AG04450 (cell line): ENCODE data around the gene SLFN12L. TPM values are rescaled to one million over a fixed set of nuclear protein-coding genes. Genes with fewer than 3 reads are reported as not detected.

Source experiments
- CTCF ChIA-PET: fragments of 300-600, 350-600 bp; formaldehyde crosslinking; extraction: SDS; loops from one replicate; lab custom pipeline; 2022; ENCODE audit warnings: antibody characterized with exemption, inconsistent platforms; lab: Charles Lee
- POLR2A ChIA-PET: fragments of 350-600 bp; formaldehyde crosslinking; extraction: SDS; loops from one replicate; lab custom pipeline; 2021; ENCODE audit warnings: antibody characterized with exemption, inconsistent platforms; lab: Yijun Ruan, JAX
- DNase-seq: peaks from one replicate; pipeline ENCODE4 v3.0.0-alpha.2; 2011; ENCODE audit warnings: low read depth, low spot score
- H3K27ac ChIP-seq: one replicate; pipeline ENCODE4 v1.5.1; 2012; ENCODE audit warnings: low read depth, low read length, control low read depth
- H3K27me3 ChIP-seq: one replicate; pipeline ENCODE4 v1.6.0; 2012; ENCODE audit warnings: low read length; ENCODE audit not compliant: control insufficient read depth, insufficient read depth
- H3K4me3 ChIP-seq: 2 replicates; pipeline ENCODE4 v1.5.1; 2011; ENCODE audit warnings: mild to moderate bottlenecking, low read depth, low read length, control low read depth
- H3K9me3 ChIP-seq: 2 replicates; pipeline ENCODE4 v1.5.1; 2012; ENCODE audit warnings: low read length; ENCODE audit not compliant: control insufficient read depth, insufficient read depth
- polyA plus RNA-seq: library from polyadenylated mRNA; depleted of rRNA; stranded (reverse); fragments of >200 nt; gene quantifications from 2 replicates; pipeline ENCODE4 v1.2.3, GENCODE V29; 2011
- TF ChIP-seq, protein P1 (sequence below): IDR thresholded peaks from 2 replicates; pipeline ENCODE4 v1.5.1; 2011; ENCODE audit warnings: low read depth, low read length, control low read depth, inconsistent platforms

Gene SLFN12L
- polyA plus RNA-seq, 1 experiment, result 0.09 TPM

DNA sequence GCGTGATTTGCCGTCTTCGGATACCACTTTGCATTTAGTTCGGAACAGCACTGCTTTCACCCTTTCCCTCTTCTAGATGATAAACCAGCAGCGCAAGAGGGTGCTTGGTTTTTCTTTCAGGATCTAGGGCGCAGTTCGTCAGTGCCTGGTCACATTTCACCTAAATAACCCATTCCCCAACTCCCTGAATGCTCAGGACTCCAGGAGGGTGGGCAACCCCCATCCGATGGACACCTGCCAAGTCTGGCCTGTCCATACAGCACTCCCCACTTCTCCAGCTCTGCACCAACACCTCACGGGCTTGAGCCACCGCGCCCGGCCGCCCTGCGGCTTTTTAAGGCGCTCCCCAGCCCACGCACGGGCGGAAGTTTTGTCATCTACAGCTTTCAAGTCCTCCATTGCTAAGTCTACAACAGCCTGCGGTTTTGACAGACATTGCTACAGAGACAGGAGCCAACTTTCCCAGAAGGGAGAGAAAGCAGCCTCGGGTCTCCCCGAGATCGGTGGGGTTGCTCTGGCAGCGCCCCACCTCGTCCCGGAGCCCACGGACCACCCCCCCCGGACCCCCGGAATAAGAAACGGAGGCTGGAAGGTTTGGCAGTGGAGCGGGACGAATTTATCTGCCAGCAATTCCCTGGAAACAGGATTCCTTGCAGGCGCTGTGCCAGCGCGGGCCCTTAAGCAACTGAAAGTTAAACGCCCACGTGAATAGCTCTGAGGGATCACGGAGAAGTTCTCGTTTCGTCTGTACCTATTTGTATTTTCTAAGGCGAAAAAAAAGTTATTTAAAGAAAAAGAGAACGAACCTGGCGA lies 50.4 kb downstream of the SLFN12L start:
- ChIA-PET CTCF (interaction anchor here (1.1 to 2.0 kb wide), 4 partner anchors 46 to 174 kb away, joined by 3 to 5 read pairs (median 4); no protein-coding TSS in a partner anchor), POLR2A (interaction anchor here (1.0 kb wide), 1 partner anchor 54 kb away, joined by 5 read pairs; the partner anchor contains the start of gene SLFN12)
- Histone ChIP-seq H3K27me3 (peaks cover 18% of the 10 kb centered on the region), H3K4me3 (peak overlapping the region; percentile 72), H3K27ac (no peak overlapping the region), H3K9me3 (peaks cover 17% of the 10 kb centered on the region)
- TF ChIP-seq, protein P1, sequence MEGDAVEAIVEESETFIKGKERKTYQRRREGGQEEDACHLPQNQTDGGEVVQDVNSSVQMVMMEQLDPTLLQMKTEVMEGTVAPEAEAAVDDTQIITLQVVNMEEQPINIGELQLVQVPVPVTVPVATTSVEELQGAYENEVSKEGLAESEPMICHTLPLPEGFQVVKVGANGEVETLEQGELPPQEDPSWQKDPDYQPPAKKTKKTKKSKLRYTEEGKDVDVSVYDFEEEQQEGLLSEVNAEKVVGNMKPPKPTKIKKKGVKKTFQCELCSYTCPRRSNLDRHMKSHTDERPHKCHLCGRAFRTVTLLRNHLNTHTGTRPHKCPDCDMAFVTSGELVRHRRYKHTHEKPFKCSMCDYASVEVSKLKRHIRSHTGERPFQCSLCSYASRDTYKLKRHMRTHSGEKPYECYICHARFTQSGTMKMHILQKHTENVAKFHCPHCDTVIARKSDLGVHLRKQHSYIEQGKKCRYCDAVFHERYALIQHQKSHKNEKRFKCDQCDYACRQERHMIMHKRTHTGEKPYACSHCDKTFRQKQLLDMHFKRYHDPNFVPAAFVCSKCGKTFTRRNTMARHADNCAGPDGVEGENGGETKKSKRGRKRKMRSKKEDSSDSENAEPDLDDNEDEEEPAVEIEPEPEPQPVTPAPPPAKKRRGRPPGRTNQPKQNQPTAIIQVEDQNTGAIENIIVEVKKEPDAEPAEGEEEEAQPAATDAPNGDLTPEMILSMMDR, result no peak
- DNase-seq, result peak; percentile 18

- ChIA-PET POLR2A (interaction anchor here (1.1 kb wide), 1 partner anchor 46 kb away, joined by 4 read pairs; no protein-coding TSS in a partner anchor), CTCF (no interaction called here)
Measured at GRCh38 chr17:35479271-35479670, 58.2 kb downstream of the SLFN12L start.

DNA sequence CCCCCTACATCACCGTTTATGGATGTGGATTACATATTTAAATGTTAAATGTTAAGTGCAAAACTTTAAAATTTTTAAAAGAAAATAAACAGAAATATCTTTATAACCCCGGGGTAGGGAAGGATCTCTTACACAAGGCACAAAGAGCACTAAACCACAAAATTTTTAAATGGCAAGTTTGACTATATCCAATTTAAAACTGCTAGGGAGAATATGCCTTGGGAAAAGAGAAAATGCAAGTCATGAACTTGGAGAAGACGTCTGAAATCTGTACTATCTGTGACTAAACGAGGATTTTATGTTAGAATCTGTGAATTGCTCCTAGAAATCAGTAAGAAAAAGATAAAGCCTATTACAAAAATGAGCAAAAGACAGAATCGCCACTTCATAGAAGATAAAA lies 60.2 kb downstream of the SLFN12L start:
- Histone ChIP-seq H3K4me3 (no peak overlapping the region), H3K27ac (no peak overlapping the region), H3K27me3 (peaks cover 12% of the 10 kb centered on the region), H3K9me3 (peaks cover under 1% of the 10 kb centered on the region; the same call in 1 of the 2 replicates)
- no peak for DNase-seq
- ChIA-PET POLR2A (no interaction called here), CTCF (no interaction called here)
- TF ChIP-seq, protein P1, result no peak

More at GRCh38 chr17:35479271-35479670, 58.2 kb downstream of the SLFN12L start:
- H3K27me3 ChIP-seq, result peaks cover 17% of the 10 kb centered on the region
- H3K27ac ChIP-seq, result no peak overlapping the region
- peaks cover 7% of the 10 kb centered on the region; the same call in 1 of the 2 replicates for H3K9me3 ChIP-seq
- TF ChIP-seq, protein P1, result no peak
- no peak for DNase-seq
- no peak overlapping the region for H3K4me3 ChIP-seq

DNA sequence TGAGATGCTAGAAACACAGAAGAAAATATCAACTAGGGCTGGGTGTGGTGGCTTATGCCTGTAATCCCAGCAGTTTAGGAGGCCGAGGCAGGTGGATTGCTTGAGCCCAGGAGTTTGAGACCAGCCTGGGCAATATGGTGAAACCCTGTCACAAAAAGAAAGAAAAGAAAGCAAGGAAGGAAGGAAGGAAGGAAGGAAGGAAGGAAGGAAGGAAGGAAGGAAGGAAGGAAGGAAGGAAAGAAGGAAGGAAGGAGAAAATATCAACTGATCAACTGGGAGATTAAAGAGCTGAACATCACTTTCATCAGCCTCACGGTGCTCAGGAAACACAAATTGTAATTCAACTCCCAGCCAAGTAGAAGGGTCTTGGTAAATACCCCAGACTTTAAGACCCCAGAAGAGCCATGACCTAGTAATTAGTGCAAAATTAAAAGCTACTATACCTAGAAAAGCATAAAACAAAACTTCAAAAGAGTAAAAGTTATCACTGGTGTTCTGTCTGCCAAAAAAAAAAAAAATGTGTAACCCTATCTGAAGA lies 61.1 kb downstream of the SLFN12L start:
- Histone ChIP-seq H3K27me3 (peaks cover 11% of the 10 kb centered on the region), H3K27ac (no peak overlapping the region), H3K9me3 (no peaks in the 10 kb centered on the region), H3K4me3 (no peak overlapping the region)
- no peak for DNase-seq
- TF ChIP-seq, protein P1, result no peak
- POLR2A ChIA-PET, result no interaction called here
- CTCF ChIA-PET, result no interaction called here

DNA sequence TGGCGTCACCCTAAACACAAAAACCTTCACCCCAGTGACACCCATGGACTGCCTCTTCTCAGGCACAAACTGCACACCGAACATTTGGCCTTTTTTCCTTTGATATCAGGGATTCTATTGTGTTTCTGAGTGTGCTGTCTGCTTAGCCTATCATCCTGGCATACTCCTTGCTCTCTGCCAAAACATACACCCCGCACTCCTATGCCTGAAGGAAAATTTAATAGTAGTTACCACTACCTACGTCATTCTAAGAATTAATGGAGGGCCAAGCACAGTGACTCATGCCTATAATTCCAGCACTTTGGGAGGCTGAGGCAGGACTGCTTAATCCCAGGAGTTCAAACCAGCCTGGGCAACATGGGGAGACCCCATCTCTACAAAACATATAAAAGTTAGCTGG lies 69.0 kb downstream of the SLFN12L start:
- no peak for DNase-seq
- Histone ChIP-seq H3K4me3 (no peak overlapping the region), H3K9me3 (no peaks in the 10 kb centered on the region), H3K27ac (no peak overlapping the region), H3K27me3 (peaks cover 6% of the 10 kb centered on the region)
- POLR2A ChIA-PET, result no interaction called here
- TF ChIP-seq, protein P1, result no peak
- CTCF ChIA-PET, result no interaction called here
